Hepatic stellate cell (primary cell): ENCODE results near the gene ACTR3C.
"Not testable (repeated sequence)": the region's sequence is repeated elsewhere in the genome, so short reads cannot be mapped to it uniquely, and the experiment has no call there.

Experiments used
- DNase-seq: peaks from one replicate; pipeline ENCODE4 v3.0.0; 2011; ENCODE audit warnings: low spot score

ACTR3C gene

GRCh38 chr7:150336746-150337145, 13.4 kb upstream of the ACTR3C start:
- no peak for DNase-seq

GRCh38 chr7:150335774-150336112, 12.4 kb upstream of the ACTR3C start:
- DNase-seq, result no peak

GRCh38 chr7:150335108-150335773, 11.9 kb upstream of the ACTR3C start:
- DNase-seq, result peak; percentile 48

GRCh38 chr7:150334108-150334507, 10.8 kb upstream of the ACTR3C start:
- no peak for DNase-seq

GRCh38 chr7:150333659-150334058, 10.3 kb upstream of the ACTR3C start:
- no peak for DNase-seq

- no peak for DNase-seq
Measured at GRCh38 chr7:150332852-150333635, 9.7 kb upstream of the ACTR3C start.

- no peak for DNase-seq
Measured at GRCh38 chr7:150330211-150330885, 7.0 kb upstream of the ACTR3C start.

- no peak for DNase-seq
Measured at GRCh38 chr7:150329331-150330120, 6.2 kb upstream of the ACTR3C start.

- DNase-seq, result no peak
Measured at GRCh38 chr7:150327308-150327707, 4.0 kb upstream of the ACTR3C start.

GRCh38 chr7:150326657-150327268, 3.4 kb upstream of the ACTR3C start:
- no peak for DNase-seq

- no peak for DNase-seq
Measured at GRCh38 chr7:150325901-150326300, 2.6 kb upstream of the ACTR3C start.

- no peak for DNase-seq
Measured at GRCh38 chr7:150325110-150325611, 1.8 kb upstream of the ACTR3C start.

- no peak for DNase-seq
Measured at GRCh38 chr7:150324373-150324961, 1.1 kb upstream of the ACTR3C start.

- DNase-seq, result no peak
Measured at GRCh38 chr7:150323682-150324372, 482 bp upstream of the ACTR3C start.

GRCh38 chr7:150322114-150322832, 1.1 kb downstream of the ACTR3C start:
- DNase-seq, result no peak

GRCh38 chr7:150321788-150322113, 1.6 kb downstream of the ACTR3C start:
- DNase-seq, result no peak

GRCh38 chr7:150317748-150318444, 5.4 kb downstream of the ACTR3C start:
- no peak for DNase-seq

- DNase-seq, result not testable (repeated sequence)
Measured at GRCh38 chr7:150316987-150317386, 6.4 kb downstream of the ACTR3C start.

GRCh38 chr7:150314639-150315239, 8.6 kb downstream of the ACTR3C start:
- no peak for DNase-seq
